CD14-positive monocyte (primary cell): ENCODE results near the gene DDO. TPM values are rescaled to one million over a fixed set of nuclear protein-coding genes. Genes with fewer than 3 reads are reported as not detected.

Experiments used
- DNase-seq, 3 donors: peaks; one replicate each; pipeline ENCODE4 v3.0.0-alpha.2; 2011 to 2022
- H2AFZ ChIP-seq: 2 replicates; pipeline ENCODE4 v1.6.0; 2012; ENCODE audit warnings: mild to moderate bottlenecking, low read depth, low read length, inconsistent platforms; ENCODE audit not compliant: insufficient read depth, poor library complexity, severe bottlenecking
- H3K27ac ChIP-seq, 2 donors: 1 replicate in 1 of 2; 2 replicates in 1 of 2; pipeline ENCODE4 v1.5.1; 2012 to 2013; ENCODE audit warnings: low read length in 2 of 2, control low read depth in 1 of 2, inconsistent platforms in 1 of 2, low read depth in 1 of 2, mild to moderate bottlenecking in 1 of 2
- H3K27me3 ChIP-seq, 2 donors: one replicate each; pipeline versions ENCODE4 v1.6.0 to v1.6.1; 2011 to 2013; ENCODE audit warnings: low read length in 2 of 2; ENCODE audit not compliant: control insufficient read depth in 2 of 2, insufficient read depth in 2 of 2
- H3K36me3 ChIP-seq, 2 donors: replicated peaks in 1 of 2; 1 replicate in 1 of 2; 2 replicates in 1 of 2; pipeline versions ENCODE4 v1.5.1 to v1.6.1; 2012 to 2013; ENCODE audit warnings: low read length in 2 of 2, control low read depth in 1 of 2, inconsistent platforms in 1 of 2, mild to moderate bottlenecking in 1 of 2; ENCODE audit not compliant: insufficient read depth in 2 of 2, control insufficient read depth in 1 of 2
- H3K4me1 ChIP-seq, 2 donors: 1 replicate in 1 of 2; 2 replicates in 1 of 2; pipeline versions ENCODE4 v1.5.1 to v1.6.1; 2012 to 2013; ENCODE audit warnings: low read length in 2 of 2, control low read depth in 1 of 2, inconsistent platforms in 1 of 2, mild to moderate bottlenecking in 1 of 2, moderate library complexity in 1 of 2; ENCODE audit not compliant: insufficient read depth in 2 of 2, control insufficient read depth in 1 of 2
- H3K4me2 ChIP-seq: replicated peaks from 2 replicates; pipeline ENCODE3; 2012; ENCODE audit warnings: low read length, moderate library complexity, mild to moderate bottlenecking; ENCODE audit not compliant: poor library complexity, severe bottlenecking; ENCODE audit errors: extremely low read depth
- H3K4me3 ChIP-seq, 3 experiments: fragments of 200-600 bp in 1 of 3; sonication (generic) in 1 of 3; replicated peaks in 1 of 3; 1 replicate in 2 of 3; 2 replicates in 1 of 3; pipeline ENCODE4 v1.5.1; 2011 to 2013; ENCODE audit warnings: low read length in 3 of 3, mild to moderate bottlenecking in 3 of 3, control low read depth in 2 of 3, low read depth in 2 of 3, inconsistent platforms in 1 of 3, moderate library complexity in 1 of 3
- H3K79me2 ChIP-seq: 2 replicates; pipeline ENCODE4 v1.6.0; 2012; ENCODE audit warnings: mild to moderate bottlenecking, control low read depth, inconsistent platforms, low read length, moderate library complexity; ENCODE audit not compliant: insufficient read depth
- H3K9ac ChIP-seq: 2 replicates; pipeline ENCODE4 v1.6.0; 2017; ENCODE audit warnings: low read length, mild to moderate bottlenecking; ENCODE audit not compliant: insufficient read depth, poor library complexity, severe bottlenecking
- H3K9me3 ChIP-seq, 2 donors: replicated peaks in 1 of 2; 1 replicate in 1 of 2; 2 replicates in 1 of 2; pipeline versions ENCODE4 v1.5.1 to v1.6.1; 2012 to 2013; ENCODE audit warnings: low read length in 2 of 2, control low read depth in 1 of 2; ENCODE audit not compliant: control insufficient read depth in 1 of 2, insufficient read depth in 1 of 2
- H4K20me1 ChIP-seq: 2 replicates; pipeline ENCODE4 v1.6.0; 2012; ENCODE audit warnings: mild to moderate bottlenecking, low read length, control low read depth, moderate library complexity; ENCODE audit not compliant: insufficient read depth
- H3K27ac Mint-ChIP-seq, 7 donors: one replicate each; pipeline ENCODE4 v1.8.0; 2020; ENCODE audit warnings: mild to moderate bottlenecking in 7 of 7, mixed read lengths in 7 of 7, moderate library complexity in 6 of 7, inconsistent platforms in 2 of 7
- H3K27me3 Mint-ChIP-seq, 3 donors: one replicate each; pipeline ENCODE4 v1.8.0; 2021 to 2022; ENCODE audit warnings: low read depth in 3 of 3, mild to moderate bottlenecking in 3 of 3, mixed read lengths in 3 of 3, moderate library complexity in 3 of 3, inconsistent platforms in 1 of 3
- H3K36me3 Mint-ChIP-seq, 2 donors: one replicate each; pipeline ENCODE4 v1.8.0; 2020; ENCODE audit warnings: mixed read lengths in 2 of 2, inconsistent platforms in 1 of 2, mild to moderate bottlenecking in 1 of 2
- H3K4me1 Mint-ChIP-seq: one replicate; pipeline ENCODE4 v1.8.0; 2020; ENCODE audit warnings: mild to moderate bottlenecking, mixed read lengths
- H3K4me3 Mint-ChIP-seq, 2 donors: one replicate each; pipeline ENCODE4 v1.8.0; 2020; ENCODE audit warnings: mild to moderate bottlenecking in 2 of 2, mixed read lengths in 2 of 2, moderate library complexity in 1 of 2
- H3K9me3 Mint-ChIP-seq, 7 donors: one replicate each; pipeline ENCODE4 v1.8.0; 2020 to 2022; ENCODE audit warnings: mixed read lengths in 7 of 7, mild to moderate bottlenecking in 6 of 7, moderate library complexity in 6 of 7, inconsistent platforms in 2 of 7
- whole genome bisulfite sequencing: methylation state at CpG from one replicate; pipeline ENCODE4 v1.1.5; 2013; ENCODE audit warnings: missing lambda C conversion rate; ENCODE audit not compliant: insufficient coverage; 5-methylcytosine and 5-hydroxymethylcytosine counted together
- intact Hi-C, 2 donors: fragments of 100-400 bp; cut with micrococcal nuclease; formaldehyde crosslinking; loops; one replicate each; pipeline versions ENCODE4 v1.15.0 to v1.15.1; 2023
- polyA plus RNA-seq, 3 donors: library from polyadenylated mRNA; depleted of rRNA in 1 of 3; unstranded in 2 of 3; stranded (reverse) in 1 of 3; fragments of 300-500 nt in 2 of 3; fragments of >200 nt in 1 of 3; fragmentation: Illumina TruSeq in 2 of 3; gene quantifications; 1 replicate in 2 of 3; 2 replicates in 1 of 3; pipeline ENCODE4 v1.2.3, GENCODE V29; 2012 to 2021
- TF ChIP-seq, protein P1 (sequence below): fragments of 200-600 bp; IDR thresholded peaks from one replicate; pipeline ENCODE4 v1.8.0; 2022; ENCODE audit warnings: antibody characterized with exemption, mild to moderate bottlenecking

The DDO gene
- polyA plus RNA-seq, 3 donors = 0.24 to 2.2 (median 0.95) TPM

DNA sequence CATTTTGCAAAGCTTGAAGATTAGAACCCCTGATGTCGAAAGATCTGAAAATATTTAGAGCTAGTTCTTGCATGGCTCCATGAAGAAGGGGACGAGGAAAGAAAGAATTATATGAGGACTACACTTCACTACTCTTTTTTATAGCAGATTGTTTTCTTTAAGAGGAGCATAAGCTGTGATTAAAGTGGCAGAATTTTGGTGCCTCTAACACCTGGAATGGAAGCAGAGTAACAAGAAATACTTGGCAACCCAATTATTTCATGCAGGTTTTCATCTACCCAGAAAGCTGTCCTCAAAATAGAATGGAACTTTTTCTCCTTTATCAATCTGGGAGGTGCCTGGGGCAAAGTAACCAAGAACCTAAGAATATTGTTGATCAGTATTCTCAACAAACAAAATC lies 61.2 kb downstream of the DDO start:
- H3K4me1 Mint-ChIP-seq = peaks cover 18% of the 10 kb centered on the region
- H3K36me3 ChIP-seq = no peaks in the 10 kb centered on the region
- peaks cover 0 to 14% of the 10 kb centered on the region in 2 donors for H3K9me3 ChIP-seq
- no peak overlapping the region for H3K4me3 Mint-ChIP-seq
- peaks cover 3 to 12% of the 10 kb centered on the region in 2 donors for H3K4me1 ChIP-seq
- peaks cover 25 to 31% of the 10 kb centered on the region in 2 donors for H3K27me3 ChIP-seq
- no peak overlapping the region for H3K4me3 ChIP-seq
- peaks cover 0 to 6% (median 3%) of the 10 kb centered on the region in 7 donors for H3K9me3 Mint-ChIP-seq
- intact Hi-C loops = no loop called here
- peaks cover 25 to 32% (median 26%) of the 10 kb centered on the region in 3 donors for H3K27me3 Mint-ChIP-seq
- no peaks in the 10 kb centered on the region for H4K20me1 ChIP-seq
- no CpG with 5 or more reads among the region's 2 CpGs for WGBS
- no peak overlapping the region for H3K9ac ChIP-seq
- H3K4me2 ChIP-seq = no peak overlapping the region
- H3K27ac ChIP-seq = no peak overlapping the region
- H3K27ac Mint-ChIP-seq = no peak overlapping the region
- TF ChIP-seq, protein P1, sequence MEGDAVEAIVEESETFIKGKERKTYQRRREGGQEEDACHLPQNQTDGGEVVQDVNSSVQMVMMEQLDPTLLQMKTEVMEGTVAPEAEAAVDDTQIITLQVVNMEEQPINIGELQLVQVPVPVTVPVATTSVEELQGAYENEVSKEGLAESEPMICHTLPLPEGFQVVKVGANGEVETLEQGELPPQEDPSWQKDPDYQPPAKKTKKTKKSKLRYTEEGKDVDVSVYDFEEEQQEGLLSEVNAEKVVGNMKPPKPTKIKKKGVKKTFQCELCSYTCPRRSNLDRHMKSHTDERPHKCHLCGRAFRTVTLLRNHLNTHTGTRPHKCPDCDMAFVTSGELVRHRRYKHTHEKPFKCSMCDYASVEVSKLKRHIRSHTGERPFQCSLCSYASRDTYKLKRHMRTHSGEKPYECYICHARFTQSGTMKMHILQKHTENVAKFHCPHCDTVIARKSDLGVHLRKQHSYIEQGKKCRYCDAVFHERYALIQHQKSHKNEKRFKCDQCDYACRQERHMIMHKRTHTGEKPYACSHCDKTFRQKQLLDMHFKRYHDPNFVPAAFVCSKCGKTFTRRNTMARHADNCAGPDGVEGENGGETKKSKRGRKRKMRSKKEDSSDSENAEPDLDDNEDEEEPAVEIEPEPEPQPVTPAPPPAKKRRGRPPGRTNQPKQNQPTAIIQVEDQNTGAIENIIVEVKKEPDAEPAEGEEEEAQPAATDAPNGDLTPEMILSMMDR = no peak
- no peaks in the 10 kb centered on the region for H3K79me2 ChIP-seq
- no peak overlapping the region for H2AFZ ChIP-seq
- peaks cover 0 to 4% of the 10 kb centered on the region in 2 donors for H3K36me3 Mint-ChIP-seq
- DNase-seq = no peak

DNA sequence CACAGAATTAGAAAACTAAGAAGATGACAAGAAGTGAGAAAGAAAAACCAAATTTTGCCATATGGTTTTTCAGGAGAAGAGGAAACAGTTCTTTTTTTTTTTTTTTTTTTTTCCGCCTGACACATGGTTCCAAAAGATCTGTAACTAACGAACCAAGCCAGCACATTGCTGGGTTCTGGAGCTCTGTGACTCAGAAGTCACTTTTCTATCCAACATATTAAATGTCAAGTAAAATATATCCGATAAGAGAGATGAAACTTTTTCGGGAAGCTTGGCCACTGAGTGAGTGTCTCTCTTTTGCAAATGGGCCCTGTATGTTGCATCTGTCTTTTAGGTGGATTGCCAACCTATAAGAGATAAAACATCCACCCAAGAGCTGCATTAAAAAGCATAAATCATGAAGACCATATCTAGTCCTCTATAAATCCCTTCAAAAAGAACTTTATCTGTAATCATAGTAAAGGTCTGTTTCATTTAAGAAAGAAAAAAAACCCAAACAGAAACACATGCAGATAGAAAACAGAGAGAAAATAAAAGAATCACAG lies 61.8 kb downstream of the DDO start:
- TF ChIP-seq, protein P1 = no peak
- Histone ChIP-seq H3K36me3 (no peaks in the 10 kb centered on the region), H3K27ac (no peak overlapping the region), H3K27me3 (peaks cover 19 to 25% of the 10 kb centered on the region in 2 donors), H3K4me1 (peaks cover 3 to 10% of the 10 kb centered on the region in 2 donors), H3K79me2 (no peaks in the 10 kb centered on the region), H3K4me2 (no peak overlapping the region), H3K9ac (no peak overlapping the region), H4K20me1 (no peaks in the 10 kb centered on the region), H3K9me3 (peaks cover 0 to 8% of the 10 kb centered on the region in 2 donors), H2AFZ (no peak overlapping the region), H3K4me3 (no peak overlapping the region)
- DNase-seq = no peak
- Mint-ChIP-seq H3K4me1 (peaks cover 13% of the 10 kb centered on the region), H3K27ac (no peak overlapping the region), H3K4me3 (no peak overlapping the region), H3K36me3 (peaks cover 0 to 3% of the 10 kb centered on the region in 2 donors), H3K27me3 (peaks cover 19 to 26% (median 20%) of the 10 kb centered on the region in 3 donors), H3K9me3 (peaks cover 0 to 6% (median 3%) of the 10 kb centered on the region in 7 donors)
- intact Hi-C loops = no loop called here
- no CpG with 5 or more reads among the region's 4 CpGs for WGBS
